Prostate gland (tissue), 2 donors: ENCODE data around the gene GLIS2. TPM values are rescaled to one million over a fixed set of nuclear protein-coding genes. Genes with fewer than 3 reads are reported as not detected.

Source experiments
- DNase-seq: peaks from one replicate; pipeline ENCODE4 v3.0.0-alpha.2; 2019; ENCODE audit warnings: low spot score
- H3K27ac ChIP-seq, 2 donors: fragments of 200-600 bp; sonication (generic); 2 replicates each; pipeline ENCODE4 v1.5.1; 2017 to 2019
- H3K27me3 ChIP-seq: fragments of 200-600 bp; sonication (generic); replicated peaks from 2 replicates; pipeline ENCODE4 v1.5.1; 2019; ENCODE audit not compliant: insufficient read depth
- H3K36me3 ChIP-seq, 2 donors: fragments of 200-600 bp; sonication (generic); 1 replicate in 1 of 2; 2 replicates in 1 of 2; pipeline versions ENCODE4 v1.5.1 to v1.8.1; 2017 to 2019
- H3K4me1 ChIP-seq: fragments of 200-600 bp; sonication (generic); replicated peaks from 2 replicates; pipeline ENCODE4 v1.5.1; 2019
- H3K4me3 ChIP-seq, 2 donors: fragments of 200-600 bp; sonication (generic); 2 replicates each; pipeline ENCODE4 v1.5.1; 2017 to 2019
- H3K9me3 ChIP-seq: fragments of 200-600 bp; sonication (generic); 2 replicates; pipeline ENCODE4 v1.5.1; 2017
- CTCF ChIP-seq, 4 experiments: fragments of 200-600 bp in 2 of 4; fragments of 450-650 bp in 2 of 4; sonication (generic) in 2 of 4; IDR thresholded peaks; 1 replicate in 3 of 4; 2 replicates in 1 of 4; pipeline ENCODE4 v1.5.1; 2016 to 2019; ENCODE audit warnings: antibody characterized with exemption in 4 of 4, mild to moderate bottlenecking in 2 of 4, moderate library complexity in 2 of 4
- POLR2A ChIP-seq: fragments of 450-650 bp; IDR thresholded peaks from one replicate; pipeline ENCODE4 v1.6.1; 2016; ENCODE audit warnings: antibody characterized with exemption, mild to moderate bottlenecking
- POLR2AphosphoS5 ChIP-seq: sonication (generic); formaldehyde crosslinking; IDR thresholded peaks from one replicate; pipeline ENCODE4 v1.6.1; 2017; ENCODE audit warnings: antibody characterized with exemption
- WGBS: methylation state at CpG from one replicate; pipeline ENCODE4 v1.1.5; 2018; 5-methylcytosine and 5-hydroxymethylcytosine counted together
- intact Hi-C: fragments of 100-400 bp; cut with DNase I; formaldehyde crosslinking; loops from one replicate; pipeline ENCODE4 v1.14.2; 2022
- total RNA-seq, 2 donors: library from RNA; depleted of rRNA; stranded (reverse); fragments of >200 nt; gene quantifications; one replicate each; pipeline ENCODE4 v1.1.0, GENCODE V29; 2016

GLIS2 gene
- total RNA-seq, 2 donors from 2014 or later: 3.8 to 10.5 TPM

- no peaks in the 10 kb centered on the region for H3K36me3 ChIP-seq
- 88% methylated on average over 38 of the region's 41 CpGs for WGBS
- no peaks in the 10 kb centered on the region for H3K4me1 ChIP-seq
- no peaks in the 10 kb centered on the region for H3K9me3 ChIP-seq
- intact Hi-C loops: no loop called here
- H3K27ac ChIP-seq: no peak overlapping the region
- no peak overlapping the region for H3K4me3 ChIP-seq
- H3K27me3 ChIP-seq: no peaks in the 10 kb centered on the region
- TF ChIP-seq CTCF (IDR thresholded peaks at IDR 0.05) (no peak), POLR2A (no peak), POLR2AphosphoS5 (no peak)
- DNase-seq: no peak
Observed at GRCh38 chr16:4336701-4337539, 21.1 kb downstream of the GLIS2 start.

- Histone ChIP-seq H3K27me3 (no peaks in the 10 kb centered on the region), H3K4me1 (no peaks in the 10 kb centered on the region), H3K9me3 (no peaks in the 10 kb centered on the region), H3K27ac (no peak overlapping the region), H3K36me3 (no peaks in the 10 kb centered on the region), H3K4me3 (no peak overlapping the region)
- intact Hi-C loops: no loop called here
- DNase-seq: no peak
- 82% methylated on average over 12 of the region's 12 CpGs for WGBS
- no peak for TF ChIP-seq CTCF (IDR thresholded peaks at IDR 0.05)
- no peak for TF ChIP-seq POLR2AphosphoS5
- TF ChIP-seq POLR2A: no peak
Observed at GRCh38 chr16:4337540-4338088, 21.7 kb downstream of the GLIS2 start.

DNA sequence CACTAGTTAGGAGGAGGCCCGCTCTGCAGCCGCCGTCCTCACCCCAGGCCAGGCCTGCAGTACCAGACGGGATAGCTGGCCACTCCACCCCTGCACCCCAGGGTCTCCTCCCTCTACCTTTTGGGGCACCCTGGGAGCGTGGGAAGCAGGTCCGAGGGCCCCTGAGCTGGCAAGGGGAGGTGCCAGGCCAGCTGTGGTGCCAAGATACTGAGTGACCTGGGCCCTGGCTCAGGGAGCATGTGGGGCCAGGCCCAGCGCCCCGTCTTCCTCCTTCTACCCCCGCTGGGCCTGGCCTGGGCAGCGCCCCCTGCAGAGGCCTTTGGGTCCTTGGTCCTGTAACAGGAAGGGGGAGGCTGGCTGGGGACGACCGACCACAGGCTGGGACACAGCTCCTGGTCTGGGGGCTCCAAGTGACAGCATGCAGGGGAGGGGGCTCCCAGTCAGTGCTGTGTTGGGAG lies 22.3 kb downstream of the GLIS2 start:
- Histone ChIP-seq H3K4me3 (no peak overlapping the region), H3K9me3 (no peaks in the 10 kb centered on the region), H3K27ac (no peak overlapping the region), H3K4me1 (no peaks in the 10 kb centered on the region), H3K36me3 (no peaks in the 10 kb centered on the region), H3K27me3 (no peaks in the 10 kb centered on the region)
- no peak for DNase-seq
- 84% methylated on average over 12 of the region's 12 CpGs for WGBS
- intact Hi-C loops: no loop called here
- no peak for TF ChIP-seq POLR2A
- TF ChIP-seq CTCF (IDR thresholded peaks at IDR 0.05): no peak
- no peak for TF ChIP-seq POLR2AphosphoS5

- no peak for DNase-seq
- TF ChIP-seq CTCF (IDR thresholded peaks at IDR 0.05) (no peak), POLR2A (no peak), POLR2AphosphoS5 (no peak)
- 69% methylated on average over 9 of the region's 10 CpGs for WGBS
- Histone ChIP-seq H3K27me3 (no peaks in the 10 kb centered on the region), H3K9me3 (no peaks in the 10 kb centered on the region), H3K36me3 (no peaks in the 10 kb centered on the region), H3K4me3 (no peak overlapping the region), H3K27ac (no peak overlapping the region), H3K4me1 (no peaks in the 10 kb centered on the region)
- intact Hi-C loops: no loop called here
Observed at GRCh38 chr16:4338712-4339299, 22.9 kb downstream of the GLIS2 start.
